HG02973 (cell line): ENCODE results near the gene RNF19B.

Source experiments
- ATAC-seq: cut with Tn5 transposase; IDR thresholded peaks from one replicate; pipeline ENCODE4 v1.9.1; 2021; ENCODE audit warnings: moderate library complexity; ENCODE audit not compliant: unreplicated experiment

Gene RNF19B, protein sequence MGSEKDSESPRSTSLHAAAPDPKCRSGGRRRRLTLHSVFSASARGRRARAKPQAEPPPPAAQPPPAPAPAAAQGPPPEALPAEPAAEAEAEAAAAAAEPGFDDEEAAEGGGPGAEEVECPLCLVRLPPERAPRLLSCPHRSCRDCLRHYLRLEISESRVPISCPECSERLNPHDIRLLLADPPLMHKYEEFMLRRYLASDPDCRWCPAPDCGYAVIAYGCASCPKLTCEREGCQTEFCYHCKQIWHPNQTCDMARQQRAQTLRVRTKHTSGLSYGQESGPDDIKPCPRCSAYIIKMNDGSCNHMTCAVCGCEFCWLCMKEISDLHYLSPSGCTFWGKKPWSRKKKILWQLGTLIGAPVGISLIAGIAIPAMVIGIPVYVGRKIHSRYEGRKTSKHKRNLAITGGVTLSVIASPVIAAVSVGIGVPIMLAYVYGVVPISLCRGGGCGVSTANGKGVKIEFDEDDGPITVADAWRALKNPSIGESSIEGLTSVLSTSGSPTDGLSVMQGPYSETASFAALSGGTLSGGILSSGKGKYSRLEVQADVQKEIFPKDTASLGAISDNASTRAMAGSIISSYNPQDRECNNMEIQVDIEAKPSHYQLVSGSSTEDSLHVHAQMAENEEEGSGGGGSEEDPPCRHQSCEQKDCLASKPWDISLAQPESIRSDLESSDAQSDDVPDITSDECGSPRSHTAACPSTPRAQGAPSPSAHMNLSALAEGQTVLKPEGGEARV

GRCh38 chr1:32964461-32965250 lies at the start of gene RNF19B:
RNF19B (minus strand) TSS chr1:32964809; CDS start chr1:32964685, 124 bp downstream.
- peak; percentile 85 for ATAC-seq

DNA sequence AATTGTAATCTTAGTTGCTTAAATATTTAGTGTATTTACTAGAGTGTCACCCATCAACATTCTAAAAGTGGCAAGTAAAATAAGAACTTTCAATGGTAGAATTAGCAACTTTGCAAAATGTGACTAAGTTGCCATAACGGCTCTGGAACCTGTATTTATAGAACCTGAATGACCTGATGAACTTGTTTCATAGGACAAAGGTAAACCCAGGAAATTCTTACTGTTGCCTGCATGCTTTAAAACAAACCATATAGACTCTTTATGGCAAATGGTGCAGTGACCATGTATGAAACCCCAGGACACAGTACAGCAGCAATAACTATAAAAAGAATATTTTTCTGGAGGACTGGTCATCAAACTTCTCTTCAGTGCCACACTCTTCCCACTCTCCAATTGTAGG lies 49.2 kb upstream of the RNF19B start:
- no peak for ATAC-seq

DNA sequence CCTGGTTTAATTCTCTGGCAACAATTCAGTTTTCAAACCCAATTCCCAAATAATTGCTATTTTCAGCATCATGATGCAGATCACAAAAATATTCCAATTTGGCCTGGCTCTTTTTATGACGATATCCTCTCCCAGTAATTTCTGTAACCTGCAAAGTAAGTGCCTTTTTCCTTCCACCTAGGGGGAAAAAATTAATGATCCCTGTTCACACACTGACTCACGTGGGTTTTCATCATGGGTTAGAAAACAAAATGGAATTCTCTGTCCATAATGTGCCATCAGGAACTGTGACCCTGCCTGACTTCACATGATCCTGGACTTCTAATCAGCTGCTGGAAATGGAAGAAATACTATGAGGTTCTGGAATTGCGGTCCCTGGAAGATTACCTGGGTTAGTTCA lies 47.6 kb upstream of the RNF19B start:
- ATAC-seq, result no peak

- ATAC-seq, result no peak
Measured at GRCh38 chr1:33010932-33011731, 46.5 kb upstream of the RNF19B start.

DNA sequence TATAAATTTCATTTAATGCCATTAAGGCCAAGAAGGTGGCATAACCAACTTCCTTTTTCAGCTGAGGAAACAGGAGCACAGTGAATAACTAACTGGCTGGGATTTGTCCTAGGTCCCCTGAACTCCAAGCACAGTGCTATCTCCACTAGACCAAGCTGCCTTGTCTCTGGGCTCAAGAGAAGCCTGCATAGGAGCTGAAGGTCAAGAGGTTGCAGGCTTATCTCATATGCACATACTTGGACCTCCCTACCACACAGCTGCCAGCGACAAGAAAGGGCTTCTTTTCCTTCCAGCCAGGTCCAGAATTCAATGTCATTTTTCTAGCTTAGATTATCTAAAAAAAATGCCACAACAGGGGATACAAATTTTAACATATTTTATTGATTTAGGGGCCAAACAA lies 45.0 kb upstream of the RNF19B start:
- no peak for ATAC-seq

- no peak for ATAC-seq
Measured at GRCh38 chr1:33008051-33008914, 43.7 kb upstream of the RNF19B start.

DNA sequence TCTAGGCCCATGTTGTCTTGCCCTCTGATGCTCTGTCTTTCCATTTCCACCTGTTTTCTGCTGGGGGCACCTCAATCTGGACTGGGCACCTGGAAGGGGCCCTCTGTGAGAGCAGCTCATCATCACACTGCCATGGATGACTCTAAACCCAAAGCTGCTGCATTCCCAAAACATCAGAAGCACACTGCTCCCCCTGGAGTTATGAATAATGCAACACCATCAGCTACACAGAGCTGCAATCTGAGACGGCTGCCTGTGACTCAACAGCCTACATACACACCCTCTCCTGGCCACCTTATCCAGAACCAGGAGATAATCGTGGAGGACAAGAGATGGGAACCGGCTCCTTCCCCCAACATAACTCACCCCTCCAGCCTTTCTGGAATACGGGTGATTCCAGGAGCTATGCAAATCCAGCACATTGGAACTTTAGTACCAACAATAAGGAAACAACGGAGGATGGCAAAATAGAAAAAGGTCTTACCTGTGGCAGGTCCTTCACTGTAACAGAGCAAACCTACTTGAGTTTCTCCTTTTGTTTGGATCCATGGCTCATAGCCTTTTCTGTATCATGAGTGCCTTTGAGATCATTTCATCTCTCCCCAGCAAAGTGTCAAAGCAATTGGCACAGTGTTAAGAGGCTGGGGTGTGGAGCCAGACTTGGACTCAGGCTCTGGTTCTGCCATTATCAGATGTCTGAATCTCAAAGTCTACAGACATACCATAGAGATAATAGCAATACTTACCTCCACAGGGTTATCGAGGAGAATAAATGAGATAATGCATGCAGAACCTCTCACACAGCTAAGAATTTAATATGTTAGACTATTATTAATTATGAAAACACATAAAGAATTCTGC lies 42.8 kb upstream of the RNF19B start:
- ATAC-seq, result no peak

DNA sequence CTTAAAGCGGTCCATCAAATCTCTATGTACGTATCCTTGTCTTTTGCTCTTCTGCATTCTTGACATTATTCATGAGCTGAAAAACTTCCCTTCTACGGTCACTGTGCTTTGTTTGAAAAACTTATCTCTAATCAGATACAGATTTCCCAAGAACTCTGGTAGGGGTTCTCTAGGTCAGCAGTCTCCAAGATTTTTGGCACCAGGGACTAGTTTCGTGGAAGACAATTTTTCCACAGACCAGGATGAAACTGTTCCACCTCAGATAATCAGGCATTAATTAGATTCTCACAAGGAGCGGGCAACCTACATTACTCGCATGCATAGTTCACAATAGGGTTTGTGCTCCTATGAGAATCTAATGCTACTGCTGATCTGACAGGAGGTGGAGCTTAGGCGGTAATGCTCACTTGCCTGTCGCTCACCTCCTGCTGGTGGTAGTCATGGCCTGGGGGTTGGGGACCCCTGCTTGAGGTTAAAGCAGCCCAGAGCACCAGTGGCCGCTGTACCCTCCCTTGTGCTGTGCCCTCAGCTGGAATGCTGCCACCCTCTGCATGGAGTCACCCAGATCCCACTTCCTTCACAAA lies 41.3 kb upstream of the RNF19B start:
- ATAC-seq, result no peak

DNA sequence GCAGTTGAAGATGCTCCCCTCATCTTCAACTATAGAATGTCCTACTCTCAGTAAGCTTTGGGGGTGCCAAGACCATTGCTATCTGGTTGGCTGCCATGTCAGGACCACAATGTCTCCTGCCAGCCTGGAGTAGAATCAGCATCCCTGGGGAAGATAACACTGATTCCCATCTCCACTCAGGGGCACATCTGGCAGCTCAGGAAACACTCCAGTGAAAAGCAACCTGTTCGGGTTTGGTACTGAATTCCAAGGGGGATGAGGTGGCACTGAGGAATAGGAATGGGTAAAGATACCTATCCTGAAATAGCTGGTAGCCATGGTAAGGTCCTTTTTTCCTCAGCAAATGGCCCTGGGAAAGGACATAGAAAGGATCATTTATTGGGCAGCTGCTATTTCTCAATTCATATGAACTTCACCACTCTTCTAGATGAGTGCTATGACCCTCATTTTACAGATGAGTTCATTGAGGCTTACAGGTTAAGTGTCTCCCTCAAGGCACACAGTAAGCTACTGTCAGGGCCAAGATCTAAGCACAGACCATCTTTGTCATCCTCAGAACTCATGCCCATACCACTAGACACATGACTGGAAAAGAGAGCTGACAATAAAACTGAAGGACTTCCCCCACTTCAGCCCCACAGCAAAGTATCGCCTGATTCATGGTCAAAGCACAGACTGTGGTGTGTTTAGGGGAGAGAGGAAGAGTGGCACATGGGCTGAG lies 40.7 kb upstream of the RNF19B start:
- ATAC-seq, result no peak

DNA sequence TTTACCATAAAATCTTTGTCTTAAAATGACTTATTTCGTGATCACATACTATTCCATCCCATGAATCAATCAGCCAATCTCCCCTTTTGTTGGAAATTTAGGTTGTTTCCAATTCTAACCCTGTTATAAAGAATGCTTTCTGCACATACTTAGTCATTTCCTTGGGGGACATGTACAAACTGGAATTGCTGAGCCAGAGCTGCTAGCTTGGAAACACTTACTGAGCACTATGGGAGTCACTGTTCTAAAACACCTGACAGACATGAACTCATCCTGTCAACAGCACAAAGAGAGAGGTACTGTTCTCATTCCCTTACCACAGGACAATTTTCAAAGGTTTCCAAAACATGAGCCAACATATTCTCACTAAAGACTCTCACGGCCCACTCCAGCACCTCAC lies 40.0 kb upstream of the RNF19B start:
- ATAC-seq, result no peak

GRCh38 chr1:33003657-33004056 lies 39.0 kb upstream of the RNF19B start:
- no peak for ATAC-seq

- no peak for ATAC-seq
Measured at GRCh38 chr1:33002006-33002405, 37.4 kb upstream of the RNF19B start.

GRCh38 chr1:33001282-33001681 lies 36.7 kb upstream of the RNF19B start:
- ATAC-seq, result no peak

GRCh38 chr1:33000427-33001026 lies 35.9 kb upstream of the RNF19B start:
- ATAC-seq, result no peak

DNA sequence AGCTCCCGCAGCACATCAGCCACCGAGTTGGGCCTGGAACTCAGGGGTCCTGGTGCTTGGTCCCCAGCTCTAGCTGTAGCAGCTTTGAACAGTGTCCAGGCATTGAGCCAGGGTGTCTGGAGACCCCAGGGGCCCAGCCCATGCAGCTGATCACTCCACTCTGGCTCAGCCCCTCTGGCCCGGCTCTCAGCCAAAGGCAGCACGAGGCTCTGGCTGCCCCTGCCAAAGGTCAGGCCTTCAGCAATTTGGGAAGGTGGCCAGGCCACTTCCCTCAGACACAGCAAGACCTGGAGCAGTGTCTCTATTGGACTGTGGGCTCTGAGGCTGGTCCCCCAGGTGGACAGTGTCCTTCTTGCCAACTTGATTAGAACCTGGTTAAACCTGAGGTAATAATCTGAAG lies 34.4 kb upstream of the RNF19B start:
- no peak for ATAC-seq

DNA sequence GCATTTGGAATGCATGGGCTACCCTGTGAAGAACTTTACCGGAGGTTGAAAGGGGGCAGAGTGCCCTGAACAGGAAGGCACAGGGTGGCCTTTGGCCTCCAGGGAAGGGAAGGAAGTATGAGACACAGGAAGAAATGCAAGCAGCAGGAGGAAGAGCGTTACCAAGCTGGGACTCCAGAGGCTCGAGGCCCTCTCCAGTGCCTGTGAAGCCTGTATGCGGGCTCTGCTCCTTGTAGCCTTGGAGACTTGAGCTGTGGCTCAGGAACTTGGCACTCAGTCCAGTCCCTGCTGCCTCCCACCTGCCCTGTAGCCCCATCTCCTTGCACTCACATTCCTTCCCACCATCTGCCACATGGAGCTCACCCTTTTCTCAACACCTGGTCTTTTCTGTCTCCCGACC lies 33.5 kb upstream of the RNF19B start:
- ATAC-seq, result no peak

DNA sequence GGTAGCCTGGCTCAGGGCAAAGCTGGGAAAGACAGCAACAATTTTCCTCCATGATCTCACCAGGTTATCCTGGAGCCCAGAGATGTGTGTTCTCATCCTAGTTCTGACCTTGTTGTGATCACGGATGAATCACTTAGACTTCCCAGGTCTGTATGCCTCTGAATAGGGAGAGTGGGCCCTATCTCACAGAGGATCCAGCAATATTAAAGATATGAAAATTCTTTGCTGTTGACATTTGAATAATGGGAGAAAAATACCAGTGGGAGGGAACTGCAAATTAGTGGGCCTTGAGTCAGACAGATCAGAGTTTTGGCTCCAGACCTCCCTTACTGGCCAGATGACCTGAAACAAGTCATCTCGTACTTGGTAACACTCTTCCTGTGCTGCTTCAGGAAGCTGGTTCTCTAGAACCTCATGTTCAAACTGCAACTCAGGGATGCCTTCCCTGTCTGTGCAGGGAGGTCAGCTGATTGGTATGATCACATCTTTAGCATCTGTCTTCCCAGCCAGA lies 32.8 kb upstream of the RNF19B start:
- ATAC-seq, result no peak
